ACHN (cell line): ENCODE results near the gene PRKCH.

Experiments
- DNase-seq: peaks from one replicate; pipeline ENCODE4 v3.0.0-alpha.2; 2015
- in situ Hi-C: cut with HindIII; loops from 2 replicates; pipeline ENCODE4 v1.10.0; 2017; ENCODE audit warnings: low sequenced_read_pairs, low pct_ligation_motif_present, low pct_unique_long_range_greater_than_20kb

Gene PRKCH

DNA sequence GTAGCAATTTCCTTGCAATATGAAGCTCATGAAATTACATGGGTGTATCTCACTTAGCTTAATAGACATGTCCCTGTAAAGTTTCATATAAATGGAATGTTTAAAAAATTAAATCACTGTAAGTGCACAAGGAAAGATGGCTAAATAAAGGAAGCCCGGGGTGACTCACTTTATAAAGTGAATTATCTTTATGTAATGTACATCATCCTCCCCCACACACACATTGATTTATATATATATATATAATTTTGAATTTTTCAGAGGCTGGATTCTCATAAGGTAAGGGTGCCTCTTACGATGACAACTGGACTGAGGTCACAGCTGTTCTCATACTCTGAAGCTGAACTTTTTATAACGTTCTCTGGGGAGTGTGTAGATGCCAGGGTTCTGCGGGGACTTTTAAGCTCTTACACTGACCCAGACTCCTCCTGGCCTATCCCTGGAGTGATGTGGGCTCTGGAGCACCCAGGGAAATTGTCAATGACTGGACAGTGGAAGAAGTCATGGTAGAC is 265.2 kb downstream of the PRKCH start:
- no peak for DNase-seq

DNA sequence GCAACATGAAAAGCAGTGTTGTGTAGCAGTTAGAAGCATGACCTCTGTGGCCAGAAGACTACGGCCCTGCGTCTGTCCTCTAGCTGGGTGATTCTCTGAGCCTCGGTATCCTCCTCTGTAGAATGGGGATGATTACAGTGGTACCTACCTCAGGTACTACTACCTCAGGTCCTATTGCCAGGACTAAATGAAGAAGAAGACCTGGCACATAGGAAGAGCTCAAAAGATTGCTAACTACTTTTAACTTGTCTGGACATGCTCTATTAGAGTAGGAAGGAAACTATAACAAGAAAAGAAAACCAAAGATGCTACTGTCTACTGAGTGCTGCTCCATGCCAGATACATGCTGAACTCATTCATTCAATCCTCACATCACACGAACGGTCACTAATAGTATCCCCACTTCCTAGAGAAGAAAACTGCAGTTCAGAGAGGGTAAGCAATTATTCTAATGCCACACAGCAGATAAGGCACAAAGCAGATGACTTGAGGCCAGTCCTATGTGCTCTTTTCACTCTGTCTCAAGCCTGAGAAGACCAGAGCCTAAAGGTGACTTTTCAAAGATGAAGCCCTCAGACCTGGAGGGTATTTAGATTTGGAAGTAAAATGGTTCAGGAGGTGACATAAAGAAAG is 265.8 kb downstream of the PRKCH start:
- DNase-seq: no peak
- in situ Hi-C loops: no loop called here

More for the DNA sequence above, 265.2 kb downstream of the PRKCH start:
- in situ Hi-C loops: no loop called here

DNA sequence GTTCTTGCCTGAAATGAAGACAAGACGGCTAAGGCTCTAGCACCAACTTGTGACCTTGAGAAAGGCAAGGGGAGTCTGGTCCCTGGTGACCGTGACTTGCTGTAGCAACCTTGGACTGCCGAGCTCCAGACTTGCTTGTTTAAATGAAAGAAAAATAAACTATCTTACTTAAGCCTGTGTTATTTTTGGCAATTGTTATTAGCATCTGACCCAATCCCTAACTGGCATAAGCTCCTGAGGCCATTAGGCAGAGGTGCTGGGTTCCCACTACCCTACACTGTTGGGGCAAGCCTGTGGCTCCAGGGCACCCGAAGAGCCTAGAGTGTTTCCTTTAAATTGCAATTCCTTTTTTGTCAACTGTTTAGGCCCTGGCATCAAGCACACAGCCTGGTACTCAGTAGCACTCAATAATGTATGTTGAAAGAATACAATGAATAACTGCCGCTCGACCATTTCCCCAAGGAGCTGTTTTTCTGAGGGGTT is 267.1 kb downstream of the PRKCH start:
- in situ Hi-C loops: no loop called here
- no peak for DNase-seq

- in situ Hi-C loops: no loop called here
- DNase-seq: no peak
Measured at GRCh38 chr14:61589691-61590581, 268.6 kb downstream of the PRKCH start.

- in situ Hi-C loops: no loop called here
- no peak for DNase-seq
Measured at GRCh38 chr14:61591862-61592261, 270.5 kb downstream of the PRKCH start.

DNA sequence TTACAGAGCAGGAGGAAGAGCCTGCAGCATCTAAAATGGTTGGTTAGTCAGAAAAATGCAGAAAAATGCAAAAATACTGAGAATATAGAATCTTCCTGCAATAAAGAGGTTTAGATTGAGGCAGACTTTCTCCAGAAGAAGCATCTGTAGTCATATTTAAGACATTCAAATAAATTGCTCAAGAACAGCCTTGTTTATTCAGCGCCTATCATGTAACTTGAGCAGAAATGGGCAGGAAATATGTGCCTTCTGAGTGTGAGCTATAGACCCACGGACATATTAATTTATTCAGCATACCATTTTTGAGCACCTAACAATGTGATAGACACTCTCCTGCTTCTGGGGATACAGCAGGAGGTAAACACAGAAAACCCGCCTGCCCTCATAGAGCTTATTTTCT is 272.0 kb downstream of the PRKCH start:
- no peak for DNase-seq
- in situ Hi-C loops: no loop called here

DNA sequence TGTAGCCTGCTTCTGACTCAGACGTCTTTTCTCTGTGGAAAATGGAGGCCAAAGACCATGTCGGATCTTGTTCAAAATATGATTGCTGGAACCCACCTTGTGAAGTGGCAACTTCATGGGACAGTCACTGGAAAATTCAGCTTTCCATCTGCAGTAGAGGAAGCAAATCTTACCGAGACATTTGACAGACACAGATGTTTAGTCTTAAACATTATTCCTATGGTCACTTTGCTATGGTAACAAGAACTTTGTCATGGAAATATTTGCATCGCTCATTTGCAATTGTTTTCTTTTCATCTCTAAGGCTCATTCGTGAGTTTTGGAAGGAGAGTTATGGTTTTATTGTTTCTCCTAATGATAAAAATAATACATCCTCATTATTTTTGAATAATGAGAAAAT is 275.6 kb downstream of the PRKCH start:
- no peak for DNase-seq
- in situ Hi-C loops: no loop called here

GRCh38 chr14:61598980-61599379 is 277.6 kb downstream of the PRKCH start:
- no peak for DNase-seq
- in situ Hi-C loops: no loop called here

DNA sequence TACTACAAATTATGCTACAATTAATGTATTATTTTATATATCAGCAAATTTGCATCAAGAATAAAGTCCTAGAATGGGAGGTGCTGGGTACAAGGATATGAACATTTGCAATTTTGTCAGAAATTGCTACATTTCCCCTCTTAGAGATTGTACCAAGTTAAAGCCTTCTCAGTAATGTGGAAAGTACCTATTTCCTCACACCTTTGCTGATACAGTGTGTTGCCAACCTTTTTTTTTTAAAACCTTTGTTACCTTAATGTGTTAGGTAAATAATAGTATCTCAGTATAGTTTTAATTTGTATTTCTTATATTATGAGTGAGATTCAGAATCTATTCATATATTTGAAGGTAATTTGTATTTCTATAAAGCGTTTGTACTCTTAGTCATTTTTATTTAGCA is 278.6 kb downstream of the PRKCH start:
- in situ Hi-C loops: no loop called here
- no peak for DNase-seq
